Fibroblast of villous mesenchyme (primary cell): ENCODE results near the gene RNASEL. TPM values are rescaled to one million over a fixed set of nuclear protein-coding genes. Genes with fewer than 3 reads are reported as not detected.
A peak's percentile ranks its signal among the peaks of the same experiment; 100 is the strongest.

Experiments
- DNase-seq: peaks from one replicate; pipeline ENCODE4 v3.0.0-alpha.2; 2010; ENCODE audit warnings: low read depth
- H3K4me3 ChIP-seq: 2 replicates; pipeline ENCODE4 v1.5.1; 2011; ENCODE audit warnings: low read depth, mild to moderate bottlenecking, low read length
- total RNA-seq: library from RNA; depleted of rRNA; stranded (reverse); fragments of >200 nt; gene quantifications from 2 replicates; pipeline ENCODE4 v1.2.3, GENCODE V29; 2012
- TF ChIP-seq, protein P1 (sequence below): IDR thresholded peaks from 2 replicates; pipeline ENCODE4 v1.5.1; 2012; ENCODE audit warnings: low read depth, mild to moderate bottlenecking, low read length; ENCODE audit not compliant: insufficient read depth

RNASEL gene
- total RNA-seq, 1 donor: 9.1 TPM

DNA sequence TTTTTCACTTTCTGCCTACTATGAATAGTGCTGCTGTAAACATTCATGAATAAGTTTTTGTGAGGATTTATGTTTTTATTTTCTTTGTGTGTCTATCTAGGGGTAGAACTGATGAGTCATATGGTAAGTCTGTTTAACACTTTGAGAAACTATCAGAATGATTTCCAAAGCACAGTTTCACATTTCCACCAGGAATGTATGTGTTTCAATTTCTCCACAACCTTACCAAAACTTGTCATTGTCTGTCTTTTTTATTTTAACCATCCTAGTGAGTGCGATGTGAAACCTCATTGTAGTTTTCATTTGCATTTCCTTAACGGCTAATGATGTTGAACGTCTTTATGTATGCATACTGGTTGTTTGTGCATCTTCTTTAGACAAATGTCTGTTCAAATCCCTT, 23.5 kb downstream of the RNASEL start:
- DNase-seq: peak; percentile 25
- TF ChIP-seq, protein P1, sequence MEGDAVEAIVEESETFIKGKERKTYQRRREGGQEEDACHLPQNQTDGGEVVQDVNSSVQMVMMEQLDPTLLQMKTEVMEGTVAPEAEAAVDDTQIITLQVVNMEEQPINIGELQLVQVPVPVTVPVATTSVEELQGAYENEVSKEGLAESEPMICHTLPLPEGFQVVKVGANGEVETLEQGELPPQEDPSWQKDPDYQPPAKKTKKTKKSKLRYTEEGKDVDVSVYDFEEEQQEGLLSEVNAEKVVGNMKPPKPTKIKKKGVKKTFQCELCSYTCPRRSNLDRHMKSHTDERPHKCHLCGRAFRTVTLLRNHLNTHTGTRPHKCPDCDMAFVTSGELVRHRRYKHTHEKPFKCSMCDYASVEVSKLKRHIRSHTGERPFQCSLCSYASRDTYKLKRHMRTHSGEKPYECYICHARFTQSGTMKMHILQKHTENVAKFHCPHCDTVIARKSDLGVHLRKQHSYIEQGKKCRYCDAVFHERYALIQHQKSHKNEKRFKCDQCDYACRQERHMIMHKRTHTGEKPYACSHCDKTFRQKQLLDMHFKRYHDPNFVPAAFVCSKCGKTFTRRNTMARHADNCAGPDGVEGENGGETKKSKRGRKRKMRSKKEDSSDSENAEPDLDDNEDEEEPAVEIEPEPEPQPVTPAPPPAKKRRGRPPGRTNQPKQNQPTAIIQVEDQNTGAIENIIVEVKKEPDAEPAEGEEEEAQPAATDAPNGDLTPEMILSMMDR: no peak
- no peak overlapping the region for H3K4me3 ChIP-seq

DNA sequence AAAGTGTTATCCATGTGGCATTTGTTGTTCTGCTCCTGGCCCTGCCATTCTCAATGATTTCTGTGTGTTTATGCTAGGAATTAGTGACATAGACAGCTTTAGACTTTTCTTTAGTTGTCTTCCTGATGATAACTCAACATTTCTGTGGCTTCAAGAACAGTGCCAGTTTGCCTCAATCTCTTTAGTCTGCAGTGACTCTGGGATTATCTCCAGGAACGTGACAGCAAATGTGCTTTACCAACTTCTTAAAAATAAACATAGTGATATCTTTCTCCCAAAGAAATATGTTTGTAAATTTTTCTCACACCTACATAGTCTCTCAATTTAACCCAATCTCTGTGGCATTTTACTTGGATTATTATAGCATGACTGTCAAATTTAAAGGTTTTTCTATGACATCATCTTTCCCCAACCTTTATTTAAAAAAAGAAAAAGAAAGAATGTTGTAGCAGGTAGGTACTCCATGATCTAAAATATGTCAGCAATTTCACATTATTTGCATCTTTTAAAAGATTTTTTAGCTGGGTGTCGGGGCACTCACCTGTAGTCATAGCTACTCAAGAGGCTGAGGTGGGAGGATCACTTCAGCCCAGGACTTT, 24.6 kb downstream of the RNASEL start:
- TF ChIP-seq, protein P1: no peak
- no peak overlapping the region for H3K4me3 ChIP-seq
- DNase-seq: no peak

DNA sequence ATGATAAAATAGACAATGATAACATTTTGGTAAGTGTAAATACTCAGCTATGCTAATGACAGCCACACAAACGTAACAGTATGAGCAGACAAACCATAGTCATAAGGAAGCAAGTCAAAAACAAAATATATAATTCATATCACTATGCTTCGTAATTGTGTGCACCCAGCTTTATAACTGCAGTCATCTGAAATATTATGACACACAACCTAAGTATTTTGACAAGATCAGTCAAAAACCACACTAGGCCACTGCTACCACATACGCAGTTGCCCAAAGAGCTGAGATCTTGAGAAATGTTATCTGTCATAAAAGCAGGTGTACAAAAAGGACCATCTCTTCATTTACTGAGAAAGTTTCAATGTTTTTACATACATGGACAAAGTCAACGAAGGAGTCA, 26.0 kb downstream of the RNASEL start:
- no peak for DNase-seq
- TF ChIP-seq, protein P1: no peak
- H3K4me3 ChIP-seq: no peak overlapping the region

DNA sequence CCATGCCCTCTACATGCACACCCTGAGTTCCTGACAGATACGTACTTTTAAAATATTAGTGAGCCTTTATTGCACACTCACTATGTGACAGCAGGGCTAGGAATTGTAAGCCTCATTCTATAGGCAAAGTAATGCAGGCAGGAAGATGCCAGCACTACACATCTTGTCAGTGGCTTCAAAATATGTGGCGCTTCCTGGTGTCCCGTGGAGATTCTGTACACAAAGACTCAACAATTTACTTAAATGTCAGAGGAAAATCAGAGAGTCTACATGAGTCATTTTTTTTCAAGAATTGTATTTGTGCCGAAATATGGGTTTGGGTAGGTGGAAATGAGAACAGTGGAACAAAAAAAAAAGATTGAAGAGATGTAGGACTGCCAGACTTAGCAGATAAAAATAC, 27.6 kb downstream of the RNASEL start:
- no peak overlapping the region for H3K4me3 ChIP-seq
- DNase-seq: no peak
- TF ChIP-seq, protein P1: no peak

DNA sequence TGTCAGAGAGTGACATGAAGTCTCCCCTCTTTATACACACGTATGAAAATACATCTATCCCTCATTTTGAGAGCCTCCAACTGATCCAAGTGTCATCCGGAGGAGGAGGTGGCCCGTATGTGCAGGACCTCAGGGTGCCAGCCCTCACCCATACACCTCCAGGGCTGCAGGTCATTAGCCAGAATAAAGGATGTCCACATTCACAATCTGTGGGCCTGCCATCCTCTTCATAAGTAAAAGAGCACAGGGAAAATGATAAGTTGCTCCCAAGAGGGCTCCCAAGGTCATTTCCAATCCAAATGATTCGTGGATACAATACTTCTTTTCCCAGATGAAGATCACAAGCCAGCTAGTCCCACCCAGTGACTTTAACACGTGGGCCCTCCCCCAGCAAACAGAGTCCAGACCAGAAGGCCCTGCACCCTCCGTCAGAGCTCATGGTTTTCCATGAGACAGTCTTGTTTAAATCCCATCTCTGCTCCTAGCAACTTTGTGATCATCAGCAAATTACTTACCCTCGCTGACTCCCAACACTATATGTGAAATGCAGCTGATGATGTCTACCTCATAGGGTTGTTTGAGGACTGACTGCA, 28.6 kb downstream of the RNASEL start:
- H3K4me3 ChIP-seq: no peak overlapping the region
- TF ChIP-seq, protein P1: no peak
- no peak for DNase-seq

DNA sequence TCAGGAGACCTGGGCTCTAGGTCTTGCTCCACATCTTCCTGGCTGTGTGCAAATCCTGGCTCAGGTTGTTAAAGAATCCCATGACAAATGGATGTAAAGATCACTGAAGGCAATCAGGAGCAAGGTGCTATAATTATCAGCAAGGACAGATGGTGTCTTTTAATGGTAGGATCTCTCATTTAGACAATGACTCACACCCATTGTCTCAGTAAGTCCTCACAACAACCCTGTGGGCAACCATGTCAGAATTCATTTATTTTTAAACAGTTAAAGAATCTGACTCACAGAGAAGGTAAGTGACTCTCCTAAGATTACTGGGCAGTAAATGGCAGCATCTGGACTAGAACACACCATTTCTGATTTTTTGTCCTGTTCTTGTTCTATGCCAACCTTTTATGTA, 32.8 kb downstream of the RNASEL start:
- TF ChIP-seq, protein P1: no peak
- no peak overlapping the region for H3K4me3 ChIP-seq
- no peak for DNase-seq

DNA sequence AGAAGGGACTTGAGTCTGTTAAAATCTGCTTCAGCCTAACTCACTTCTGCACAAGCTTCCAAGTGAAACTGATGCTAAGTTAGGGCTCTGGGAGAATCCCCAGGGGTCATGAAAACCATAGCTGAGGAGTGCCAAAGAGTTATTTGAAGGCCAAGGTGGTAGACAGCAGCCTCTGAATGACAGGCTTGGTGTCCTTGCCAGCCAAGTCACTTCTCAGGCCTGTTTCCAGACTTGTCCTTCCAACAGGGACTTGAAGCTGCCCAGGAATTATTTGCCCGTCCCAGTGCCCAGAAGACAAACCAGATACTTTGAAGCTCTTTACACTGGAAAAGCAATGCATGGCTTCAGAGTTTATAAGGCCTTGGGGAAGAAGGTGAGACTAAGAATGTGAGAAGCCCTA, 33.6 kb downstream of the RNASEL start:
- TF ChIP-seq, protein P1: no peak
- DNase-seq: no peak
- H3K4me3 ChIP-seq: no peak overlapping the region
